C4-2B (cell line): ENCODE results near the gene THAP6.

Experiments used
- ZFX ChIP-seq: fragments of 450-650 bp; IDR thresholded peaks from 2 replicates; pipeline ENCODE4 v1.6.1; 2017
- TF ChIP-seq, protein P1 (sequence below): fragments of 450-650 bp; conservative IDR thresholded peaks from 2 replicates; pipeline ENCODE4 v1.5.1; 2017; ENCODE audit warnings: mild to moderate bottlenecking

DNA sequence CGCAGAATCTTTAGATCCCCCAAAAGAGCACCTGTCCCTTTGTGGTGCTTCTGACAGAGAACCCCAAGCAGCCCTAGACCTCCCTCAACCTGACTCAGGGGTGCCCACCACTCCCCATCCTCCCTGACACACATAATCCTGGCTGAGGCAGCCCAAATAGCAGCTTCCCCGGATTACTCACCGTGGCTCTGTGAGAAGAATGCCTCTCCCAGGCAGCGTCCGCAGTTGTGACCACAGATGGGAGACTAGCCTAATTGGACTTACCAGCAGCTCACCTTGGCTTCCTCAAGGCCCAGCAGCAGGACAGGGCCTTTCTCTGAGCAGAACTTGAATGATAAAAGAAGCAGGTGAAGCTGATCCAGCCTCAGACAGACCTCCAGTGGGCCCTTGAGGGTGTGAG lies 31.3 kb downstream of the THAP6 start:
- TF ChIP-seq, protein P1, sequence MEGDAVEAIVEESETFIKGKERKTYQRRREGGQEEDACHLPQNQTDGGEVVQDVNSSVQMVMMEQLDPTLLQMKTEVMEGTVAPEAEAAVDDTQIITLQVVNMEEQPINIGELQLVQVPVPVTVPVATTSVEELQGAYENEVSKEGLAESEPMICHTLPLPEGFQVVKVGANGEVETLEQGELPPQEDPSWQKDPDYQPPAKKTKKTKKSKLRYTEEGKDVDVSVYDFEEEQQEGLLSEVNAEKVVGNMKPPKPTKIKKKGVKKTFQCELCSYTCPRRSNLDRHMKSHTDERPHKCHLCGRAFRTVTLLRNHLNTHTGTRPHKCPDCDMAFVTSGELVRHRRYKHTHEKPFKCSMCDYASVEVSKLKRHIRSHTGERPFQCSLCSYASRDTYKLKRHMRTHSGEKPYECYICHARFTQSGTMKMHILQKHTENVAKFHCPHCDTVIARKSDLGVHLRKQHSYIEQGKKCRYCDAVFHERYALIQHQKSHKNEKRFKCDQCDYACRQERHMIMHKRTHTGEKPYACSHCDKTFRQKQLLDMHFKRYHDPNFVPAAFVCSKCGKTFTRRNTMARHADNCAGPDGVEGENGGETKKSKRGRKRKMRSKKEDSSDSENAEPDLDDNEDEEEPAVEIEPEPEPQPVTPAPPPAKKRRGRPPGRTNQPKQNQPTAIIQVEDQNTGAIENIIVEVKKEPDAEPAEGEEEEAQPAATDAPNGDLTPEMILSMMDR: no peak
- no peak for TF ChIP-seq ZFX
